SK-N-SH (cell line): ENCODE measurements around the gene DGCR8.

Experiments used
- CTCF ChIP-seq: fragments of 200-600 bp; sonication (generic); IDR thresholded peaks from 2 replicates; pipeline ENCODE4 v1.6.1; 2017; ENCODE audit warnings: antibody characterized with exemption, mild to moderate bottlenecking, moderate library complexity
- ELF1 ChIP-seq: IDR thresholded peaks from 2 replicates; pipeline ENCODE4 v1.4.0; 2012
- JUND ChIP-seq: IDR thresholded peaks from 2 replicates; pipeline ENCODE4 v1.4.0; 2012
- RAD21 ChIP-seq: IDR thresholded peaks from 2 replicates; pipeline ENCODE4 v1.6.1; 2012; ENCODE audit warnings: mild to moderate bottlenecking, low read length
- TAF1 ChIP-seq: IDR thresholded peaks from 2 replicates; pipeline ENCODE4 v1.6.1; 2012; ENCODE audit warnings: low read depth, mild to moderate bottlenecking, low read length, moderate library complexity, borderline replicate concordance
- USF2 ChIP-seq: fragments of 150-350 bp; IDR thresholded peaks from 2 replicates; pipeline ENCODE4 v1.6.1; 2017; ENCODE audit warnings: antibody characterized with exemption, low read length, low read depth, borderline replicate concordance

GRCh38 chr22:20143883-20144665 lies 64.0 kb downstream of the DGCR8 start:
- TF ChIP-seq USF2 (no peak), CTCF (no peak), ELF1 (no peak), RAD21 (no peak), JUND (no peak), TAF1 (no peak)
